K562 (cell line): ENCODE results near the gene ATP1A3. TPM values are rescaled to one million over a fixed set of nuclear protein-coding genes. Genes with fewer than 3 reads are reported as not detected.

ENCODE experiments used
- ATF4 ChIP-seq: fragments of 450-650 bp; formaldehyde crosslinking; IDR thresholded peaks from 2 replicates; pipeline ENCODE4 v1.4.0; 2022; ENCODE audit warnings: mild to moderate bottlenecking, moderate library complexity
- NFYB ChIP-seq: IDR thresholded peaks from 2 replicates; pipeline ENCODE4 v1.6.1; 2011; ENCODE audit warnings: mild to moderate bottlenecking, moderate library complexity; ENCODE audit not compliant: insufficient read length; ENCODE audit errors: extremely low read depth
- polyA plus RNA-seq, 8 experiments: library from polyadenylated mRNA; depleted of rRNA in 4 of 8; stranded (reverse) in 5 of 8; unstranded in 3 of 8; fragments of >200 nt; fragmentation: Nextera tagmentation in 2 of 8; fragmentation: Illumina TruSeq in 1 of 8; extraction: Ambion mirVana in 2 of 8; extraction: Trizol in 1 of 8; gene quantifications; 2 replicates each; pipeline versions ENCODE4 v1.2.1 to v1.2.3, GENCODE V29; 2011 to 2014; ENCODE audit warnings: inconsistent platforms in 1 of 8, missing spikeins in 1 of 8
- total RNA-seq, 7 experiments: library from RNA; depleted of rRNA in 6 of 7; stranded (reverse); fragments of >200 nt in 6 of 7; fragmentation: Illumina TruSeq in 2 of 7; extraction: Trizol in 2 of 7; gene quantifications; 2 replicates each; pipeline versions ENCODE4 v1.2.1 to v1.2.3, GENCODE V29; 2011 to 2021; ENCODE audit warnings: low replicate concordance in 1 of 7

The ATP1A3 gene
- total and polyA plus RNA-seq, 9 of the 15 experiments (the other 6 are each of a cell fraction or from before 2014, with no cell fraction given), result 0.03 to 1.0 (median 0.17) TPM; not detected in 3

- TF ChIP-seq NFYB (no peak), ATF4 (no peak)
These were observed 76.4 kb downstream of the ATP1A3 start (continued) for GRCh38 chr19:41917676-41918075.

Other genes starting within 250 kb of the ATP1A3 start
Only the 7 nearest of the 15 such genes appear.
- gene RPS19, start 134.0 kb downstream of the ATP1A3 start, total RNA-seq (2014; rRNA removed), result 2,281 and 2,654 TPM in 2 replicates
- 2,194 and 2,528 TPM in 2 replicates for gene RPS19, start 134.0 kb downstream of the ATP1A3 start, total RNA-seq (2014; rRNA removed; fragmentation: Illumina TruSeq; extraction: Trizol)
- gene RPS19, start 134.0 kb downstream of the ATP1A3 start, total RNA-seq (2015; rRNA removed; fragmentation: Illumina TruSeq; extraction: Trizol), result 2,976 and 3,114 TPM in 2 replicates
- 3,020 and 3,167 TPM in 2 replicates for gene RPS19, start 134.0 kb downstream of the ATP1A3 start, total RNA-seq (2021)
- gene RPS19, start 134.0 kb downstream of the ATP1A3 start, polyA plus RNA-seq (2011; rRNA removed), result 1,964 and 2,381 TPM in 2 replicates
- 2,057 and 2,080 TPM in 2 replicates for gene RPS19, start 134.0 kb downstream of the ATP1A3 start, polyA plus RNA-seq (2014; fragmentation: Illumina TruSeq; extraction: Trizol)
- 1,000 to 10,000 TPM; 3,130 to 3,408 TPM for gene RPS19, start 134.0 kb downstream of the ATP1A3 start, polyA plus RNA-seq (2014; fragmentation: Nextera tagmentation; extraction: Ambion mirVana)
- 1,986 and 2,747 TPM in 2 replicates for gene RPS19, start 134.0 kb downstream of the ATP1A3 start, polyA plus RNA-seq (2014; rRNA removed)
- not detected in 2 replicates for gene CD79A, start 117.0 kb downstream of the ATP1A3 start, total RNA-seq (2014; rRNA removed)
- not detected in 2 replicates for gene CD79A, start 117.0 kb downstream of the ATP1A3 start, total RNA-seq (2014; rRNA removed; fragmentation: Illumina TruSeq; extraction: Trizol)
- gene CD79A, start 117.0 kb downstream of the ATP1A3 start, total RNA-seq (2015; rRNA removed; fragmentation: Illumina TruSeq; extraction: Trizol), result 0.11 and 0.19 TPM in 2 replicates
- 0.38 and 0.42 TPM in 2 replicates for gene CD79A, start 117.0 kb downstream of the ATP1A3 start, total RNA-seq (2021)
- 0.10 and 0.37 TPM in 2 replicates for gene CD79A, start 117.0 kb downstream of the ATP1A3 start, polyA plus RNA-seq (2011; rRNA removed)
- 0.22 TPM in 1 of 2 replicates, not detected in the other for gene CD79A, start 117.0 kb downstream of the ATP1A3 start, polyA plus RNA-seq (2014; fragmentation: Illumina TruSeq; extraction: Trizol)
- under 1 TPM in 1 of 2 experiments, not detected in 1; 0.04 TPM for gene CD79A, start 117.0 kb downstream of the ATP1A3 start, polyA plus RNA-seq (2014; fragmentation: Nextera tagmentation; extraction: Ambion mirVana)
- gene CD79A, start 117.0 kb downstream of the ATP1A3 start, polyA plus RNA-seq (2014; rRNA removed), result 0.72 TPM in 1 of 2 replicates, not detected in the other
- gene ARHGEF1, start 111.0 kb downstream of the ATP1A3 start, total RNA-seq (2014; rRNA removed), result 56.7 and 79.1 TPM in 2 replicates
- 8.3 and 11.2 TPM in 2 replicates for gene ARHGEF1, start 111.0 kb downstream of the ATP1A3 start, total RNA-seq (2014; rRNA removed; fragmentation: Illumina TruSeq; extraction: Trizol)
- gene ARHGEF1, start 111.0 kb downstream of the ATP1A3 start, total RNA-seq (2015; rRNA removed; fragmentation: Illumina TruSeq; extraction: Trizol), result 27.1 and 27.5 TPM in 2 replicates
- 126 and 149 TPM in 2 replicates for gene ARHGEF1, start 111.0 kb downstream of the ATP1A3 start, total RNA-seq (2021)
- gene ARHGEF1, start 111.0 kb downstream of the ATP1A3 start, polyA plus RNA-seq (2011; rRNA removed), result 29.8 and 50.5 TPM in 2 replicates
- gene ARHGEF1, start 111.0 kb downstream of the ATP1A3 start, polyA plus RNA-seq (2014; fragmentation: Illumina TruSeq; extraction: Trizol), result 39.8 and 71.1 TPM in 2 replicates
- 1 to 10 TPM; 1.9 to 4.4 TPM for gene ARHGEF1, start 111.0 kb downstream of the ATP1A3 start, polyA plus RNA-seq (2014; fragmentation: Nextera tagmentation; extraction: Ambion mirVana)
- gene ARHGEF1, start 111.0 kb downstream of the ATP1A3 start, polyA plus RNA-seq (2014; rRNA removed), result 86.0 and 112 TPM in 2 replicates
- 0.16 and 0.32 TPM in 2 replicates for gene ERFL, start 65.8 kb downstream of the ATP1A3 start, total RNA-seq (2014; rRNA removed)
- 0.10 TPM in 1 of 2 replicates, not detected in the other for gene ERFL, start 65.8 kb downstream of the ATP1A3 start, total RNA-seq (2014; rRNA removed; fragmentation: Illumina TruSeq; extraction: Trizol)
- 0.11 TPM in 1 of 2 replicates, not detected in the other for gene ERFL, start 65.8 kb downstream of the ATP1A3 start, total RNA-seq (2015; rRNA removed; fragmentation: Illumina TruSeq; extraction: Trizol)
- gene ERFL, start 65.8 kb downstream of the ATP1A3 start, total RNA-seq (2021), result 0.67 and 0.75 TPM in 2 replicates
- gene ERFL, start 65.8 kb downstream of the ATP1A3 start, polyA plus RNA-seq (2011; rRNA removed), result 0.07 and 0.32 TPM in 2 replicates
- 0.31 and 0.50 TPM in 2 replicates for gene ERFL, start 65.8 kb downstream of the ATP1A3 start, polyA plus RNA-seq (2014; fragmentation: Illumina TruSeq; extraction: Trizol)
- gene ERFL, start 65.8 kb downstream of the ATP1A3 start, polyA plus RNA-seq (2014; fragmentation: Nextera tagmentation; extraction: Ambion mirVana), result not detected
- 0.31 and 0.33 TPM in 2 replicates for gene ERFL, start 65.8 kb downstream of the ATP1A3 start, polyA plus RNA-seq (2014; rRNA removed)
- gene RABAC1, start 34.9 kb downstream of the ATP1A3 start, total RNA-seq (2014; rRNA removed), result 24.5 and 32.7 TPM in 2 replicates
- gene RABAC1, start 34.9 kb downstream of the ATP1A3 start, total RNA-seq (2014; rRNA removed; fragmentation: Illumina TruSeq; extraction: Trizol), result 2.5 and 4.6 TPM in 2 replicates
- gene RABAC1, start 34.9 kb downstream of the ATP1A3 start, total RNA-seq (2015; rRNA removed; fragmentation: Illumina TruSeq; extraction: Trizol), result 7.1 and 7.2 TPM in 2 replicates
- gene RABAC1, start 34.9 kb downstream of the ATP1A3 start, total RNA-seq (2021), result 23.2 and 24.0 TPM in 2 replicates
- gene RABAC1, start 34.9 kb downstream of the ATP1A3 start, polyA plus RNA-seq (2011; rRNA removed), result 17.7 and 36.3 TPM in 2 replicates
- gene RABAC1, start 34.9 kb downstream of the ATP1A3 start, polyA plus RNA-seq (2014; fragmentation: Illumina TruSeq; extraction: Trizol), result 2.4 and 7.8 TPM in 2 replicates
- 1 to 10 TPM; 5.2 to 9.3 TPM for gene RABAC1, start 34.9 kb downstream of the ATP1A3 start, polyA plus RNA-seq (2014; fragmentation: Nextera tagmentation; extraction: Ambion mirVana)
- 28.1 and 44.0 TPM in 2 replicates for gene RABAC1, start 34.9 kb downstream of the ATP1A3 start, polyA plus RNA-seq (2014; rRNA removed)
- 0.27 and 0.29 TPM in 2 replicates for gene GRIK5, start 76.0 kb upstream of the ATP1A3 start, total RNA-seq (2014; rRNA removed)
- gene GRIK5, start 76.0 kb upstream of the ATP1A3 start, total RNA-seq (2014; rRNA removed; fragmentation: Illumina TruSeq; extraction: Trizol), result 0.55 TPM in 1 of 2 replicates, not detected in the other
- 0.40 TPM in 1 of 2 replicates, not detected in the other for gene GRIK5, start 76.0 kb upstream of the ATP1A3 start, total RNA-seq (2015; rRNA removed; fragmentation: Illumina TruSeq; extraction: Trizol)
- gene GRIK5, start 76.0 kb upstream of the ATP1A3 start, total RNA-seq (2021), result 0.51 and 0.58 TPM in 2 replicates
- gene GRIK5, start 76.0 kb upstream of the ATP1A3 start, polyA plus RNA-seq (2011; rRNA removed), result 0.04 and 0.09 TPM in 2 replicates
- 0.06 and 0.12 TPM in 2 replicates for gene GRIK5, start 76.0 kb upstream of the ATP1A3 start, polyA plus RNA-seq (2014; fragmentation: Illumina TruSeq; extraction: Trizol)
- not detected for gene GRIK5, start 76.0 kb upstream of the ATP1A3 start, polyA plus RNA-seq (2014; fragmentation: Nextera tagmentation; extraction: Ambion mirVana)
- gene GRIK5, start 76.0 kb upstream of the ATP1A3 start, polyA plus RNA-seq (2014; rRNA removed), result 0.04 and 0.27 TPM in 2 replicates
- gene ZNF574, start 81.9 kb upstream of the ATP1A3 start, total RNA-seq (2014; rRNA removed), result 12.0 and 21.6 TPM in 2 replicates
- gene ZNF574, start 81.9 kb upstream of the ATP1A3 start, total RNA-seq (2014; rRNA removed; fragmentation: Illumina TruSeq; extraction: Trizol), result 1.9 and 2.6 TPM in 2 replicates
- gene ZNF574, start 81.9 kb upstream of the ATP1A3 start, total RNA-seq (2015; rRNA removed; fragmentation: Illumina TruSeq; extraction: Trizol), result 9.2 and 10.5 TPM in 2 replicates
- gene ZNF574, start 81.9 kb upstream of the ATP1A3 start, total RNA-seq (2021), result 20.7 and 21.0 TPM in 2 replicates
- 7.1 and 12.1 TPM in 2 replicates for gene ZNF574, start 81.9 kb upstream of the ATP1A3 start, polyA plus RNA-seq (2011; rRNA removed)
- 8.4 and 13.7 TPM in 2 replicates for gene ZNF574, start 81.9 kb upstream of the ATP1A3 start, polyA plus RNA-seq (2014; fragmentation: Illumina TruSeq; extraction: Trizol)
- under 1 TPM; 0.24 to 0.34 TPM for gene ZNF574, start 81.9 kb upstream of the ATP1A3 start, polyA plus RNA-seq (2014; fragmentation: Nextera tagmentation; extraction: Ambion mirVana)
- gene ZNF574, start 81.9 kb upstream of the ATP1A3 start, polyA plus RNA-seq (2014; rRNA removed), result 11.2 and 13.4 TPM in 2 replicates